NCI-H1092 treated with DMSO at 0.1 percent for 48 hours (cell line): ENCODE results near the gene GTPBP4.
A peak's percentile ranks its signal among the peaks of the same experiment; 100 is the strongest.

Experiments used
- DNase-seq: peaks from one replicate; lab custom pipeline; 2025; lab: John Stamatoyannopoulos, UW

Gene GTPBP4

GRCh38 chr10:966466-967235, 21.6 kb upstream of the GTPBP4 start:
- no peak for DNase-seq

DNA sequence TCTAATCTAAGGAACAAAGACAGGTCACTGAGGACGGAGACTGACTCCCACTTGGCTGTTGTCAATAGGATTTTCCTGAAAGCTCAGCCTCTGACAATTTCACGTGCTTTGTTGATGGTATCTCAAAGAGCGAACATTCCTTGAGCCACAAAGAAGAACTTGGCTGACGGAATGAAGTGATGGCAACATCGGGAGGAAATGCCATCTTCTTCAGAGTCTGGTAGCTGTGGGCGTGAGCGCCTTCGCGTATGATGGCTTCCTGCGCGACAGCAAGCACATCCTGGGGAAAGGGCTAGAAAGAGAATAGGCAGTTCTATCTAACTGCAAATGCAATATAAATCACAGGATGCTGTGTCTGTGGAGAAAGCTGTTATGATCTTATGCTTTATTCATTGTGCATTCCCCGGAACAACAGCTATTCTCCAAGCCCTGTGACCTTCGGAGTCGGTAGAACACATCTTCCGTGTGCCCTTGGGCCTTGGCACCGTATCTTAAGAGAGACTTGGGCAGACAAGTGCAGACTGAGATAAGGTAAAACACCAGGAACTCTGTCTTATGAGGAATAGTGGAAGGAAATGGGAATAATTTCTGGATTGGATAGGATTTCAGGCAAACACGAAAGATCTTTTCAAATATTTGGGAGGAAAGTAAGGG, 19.6 kb upstream of the GTPBP4 start:
- DNase-seq = no peak

- no peak for DNase-seq
Measured at GRCh38 chr10:969473-970150, 18.6 kb upstream of the GTPBP4 start.

DNA sequence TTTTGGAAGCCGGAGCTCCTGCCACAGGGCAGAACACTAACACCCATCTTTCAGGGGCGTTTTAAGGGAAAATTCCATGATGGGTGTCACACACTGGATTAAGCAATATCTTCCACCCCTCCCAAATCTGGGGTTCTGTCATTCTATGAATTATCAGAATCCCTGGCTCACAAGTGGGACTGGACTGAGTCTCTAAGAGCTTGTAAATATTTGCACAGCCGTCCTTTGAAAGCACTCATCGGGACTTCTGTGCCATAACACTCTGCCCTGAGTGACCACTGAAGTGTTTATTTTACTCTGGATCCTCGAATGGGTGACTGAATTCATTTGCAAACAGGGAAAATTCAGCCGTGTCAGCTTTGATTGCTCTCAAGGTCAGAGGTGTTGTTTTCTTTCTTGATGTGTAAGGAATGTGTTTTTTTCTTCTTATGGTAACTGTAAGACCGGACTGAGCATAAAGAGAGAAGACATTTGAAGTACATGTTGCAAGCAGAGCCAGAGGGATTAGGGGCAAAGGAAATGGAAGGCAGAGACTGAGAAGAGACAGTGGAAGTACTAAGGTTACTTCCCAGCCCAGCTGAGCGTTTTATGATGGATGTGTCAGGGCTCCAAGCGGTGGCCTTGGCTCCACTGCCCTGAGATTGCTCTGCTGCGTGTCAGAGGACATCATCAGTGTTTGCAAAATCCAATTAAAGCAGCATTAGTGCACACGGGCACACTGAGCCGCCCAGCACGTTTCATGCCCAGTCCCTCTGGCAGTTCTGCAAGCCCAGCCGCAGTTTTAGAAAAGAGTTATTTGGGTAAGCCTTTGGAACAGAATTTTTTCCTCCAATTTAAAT, 17.7 kb upstream of the GTPBP4 start:
- peak; percentile 73 for DNase-seq

DNA sequence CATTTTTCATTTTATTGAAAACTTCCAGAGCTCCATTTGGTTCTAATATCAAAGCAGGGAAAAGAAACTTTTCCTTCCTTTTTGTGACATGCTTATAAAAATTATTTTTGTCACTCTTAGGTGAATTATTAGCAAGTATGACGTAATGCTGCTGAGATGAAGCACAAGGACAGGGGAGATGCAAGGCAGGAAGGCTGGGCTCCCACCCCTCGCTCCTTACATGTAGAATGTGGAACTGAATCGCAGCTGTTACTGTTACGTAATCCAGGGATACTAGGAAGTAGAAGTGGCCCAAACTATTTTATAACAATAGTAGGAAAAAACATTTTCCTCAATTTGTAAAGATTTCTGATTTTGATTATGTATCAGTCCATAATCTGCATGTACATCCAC, 17.1 kb upstream of the GTPBP4 start:
- no peak for DNase-seq

DNA sequence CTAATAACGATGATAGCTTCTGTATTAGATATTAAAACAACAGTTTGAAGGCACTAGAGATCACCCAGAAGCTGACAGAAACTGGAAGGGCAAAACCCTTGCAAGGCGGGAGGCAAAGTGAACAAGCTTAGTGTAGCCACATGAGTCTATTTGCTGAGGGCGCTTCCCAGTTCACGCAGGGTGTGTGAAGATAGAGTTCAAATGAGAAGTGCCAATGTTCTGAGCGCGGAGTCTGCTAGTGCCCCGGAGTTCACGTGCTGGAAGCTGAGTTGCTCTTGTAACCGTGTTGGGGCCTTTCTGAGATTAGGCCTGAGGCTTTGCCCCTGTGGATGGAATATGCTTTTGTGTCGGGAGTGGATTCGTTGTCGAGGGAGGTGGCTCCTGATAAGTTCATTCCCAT, 16.6 kb upstream of the GTPBP4 start:
- no peak for DNase-seq

DNA sequence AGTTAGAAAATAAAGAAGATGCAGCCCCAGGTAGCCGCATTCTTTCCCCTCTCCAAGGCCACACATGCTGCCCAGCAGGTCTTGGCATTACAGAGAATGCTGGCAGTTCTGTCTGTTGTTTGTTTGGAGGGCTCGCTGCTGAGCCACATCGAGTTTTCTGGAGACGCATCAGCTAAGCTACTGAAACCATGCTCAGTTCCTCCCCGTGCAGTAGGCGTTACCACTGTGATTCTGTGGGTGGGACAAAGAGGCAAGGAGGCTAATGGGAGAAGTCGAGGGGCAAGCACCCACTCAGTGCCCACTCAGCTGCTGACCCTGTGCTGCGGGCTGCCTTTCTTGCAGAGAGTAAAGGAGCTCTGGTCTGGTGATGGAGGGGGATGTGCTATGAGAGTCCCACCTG, 15.5 kb upstream of the GTPBP4 start:
- no peak for DNase-seq

GRCh38 chr10:974038-974784, 14.0 kb upstream of the GTPBP4 start:
- no peak for DNase-seq

DNA sequence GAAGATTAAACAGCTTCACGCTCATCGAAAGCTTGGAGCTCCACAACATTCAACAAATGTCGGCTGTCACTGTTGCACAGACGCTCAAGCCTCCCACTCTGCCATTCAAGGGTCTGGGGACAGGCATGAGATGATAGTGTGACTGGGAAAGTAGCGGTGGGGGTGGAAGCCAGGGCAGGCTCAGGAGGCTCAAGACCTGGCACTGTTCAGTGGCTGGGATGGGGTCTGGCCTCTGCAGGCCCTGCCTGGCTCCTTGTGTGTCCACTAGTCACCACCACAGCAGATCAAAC, 13.5 kb upstream of the GTPBP4 start:
- DNase-seq = no peak

DNA sequence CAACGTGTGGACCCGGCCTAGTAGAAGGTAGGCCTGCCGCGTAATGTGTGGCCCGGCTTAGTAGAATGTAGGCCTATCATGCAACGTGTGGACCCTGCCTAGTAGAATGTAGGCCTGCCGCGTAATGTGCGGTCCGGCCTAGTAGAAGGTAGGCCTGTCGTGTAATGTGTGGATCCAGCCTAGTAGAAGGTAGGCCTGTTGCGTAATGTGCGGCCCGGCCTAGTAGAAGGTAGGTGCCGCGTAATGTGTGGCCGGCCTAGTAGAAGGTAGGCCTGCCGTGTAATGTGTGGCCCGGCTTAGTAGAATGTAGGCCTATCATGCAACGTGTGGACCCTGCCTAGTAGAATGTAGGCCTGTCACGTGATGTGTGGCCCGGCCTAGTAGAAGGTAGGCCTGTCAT, 11.9 kb upstream of the GTPBP4 start:
- no peak for DNase-seq

DNA sequence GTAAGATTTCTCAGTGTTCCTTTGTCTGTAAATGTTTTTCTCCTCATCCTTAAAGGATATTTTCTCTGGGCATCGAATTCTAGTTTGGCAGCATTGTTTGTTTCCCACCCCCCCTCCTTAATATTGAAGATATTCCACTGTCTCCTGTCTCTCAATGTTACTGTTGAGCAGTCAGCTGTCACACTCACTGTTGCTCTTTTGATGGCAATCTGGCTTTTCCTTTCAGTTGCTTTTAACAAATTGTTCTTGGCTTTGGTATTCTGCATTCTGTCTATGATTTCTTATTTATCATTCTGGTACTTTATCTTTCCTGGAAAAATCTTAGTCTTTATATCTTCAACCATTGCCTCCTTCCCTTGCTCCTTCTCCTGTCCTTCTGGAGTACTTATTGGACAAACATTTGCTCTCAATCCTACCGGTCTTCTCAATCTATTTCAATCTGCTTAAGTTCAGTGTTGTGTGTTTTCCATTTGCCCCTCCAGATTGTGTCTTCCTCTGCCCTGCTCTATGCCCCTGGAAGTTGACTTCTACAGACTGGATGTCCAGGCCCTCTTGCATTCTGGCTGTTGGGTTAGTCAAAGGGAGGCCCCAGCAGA, 9.3 kb upstream of the GTPBP4 start:
- DNase-seq = no peak

- no peak for DNase-seq
Measured at GRCh38 chr10:980468-981093, 7.7 kb upstream of the GTPBP4 start.

DNA sequence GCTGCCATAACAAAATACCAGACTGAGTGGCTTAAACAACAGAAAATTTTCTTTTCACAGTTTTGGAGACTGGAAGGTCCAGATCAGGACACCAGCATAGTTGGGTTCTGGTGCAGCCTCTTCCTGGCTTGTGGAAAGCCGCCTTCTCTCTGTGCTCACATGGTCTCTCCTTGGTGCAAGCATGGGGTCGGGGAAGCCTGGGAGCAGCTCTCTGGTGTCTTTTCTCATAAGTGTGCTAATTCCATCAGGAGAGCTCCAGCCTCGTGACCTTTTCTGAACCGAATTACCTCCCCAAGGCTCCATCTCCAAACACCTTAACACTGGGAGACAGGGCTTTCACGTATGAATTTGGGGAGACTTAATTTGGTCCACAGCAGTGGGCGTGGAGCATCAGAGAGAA, 4.8 kb upstream of the GTPBP4 start:
- no peak for DNase-seq

DNA sequence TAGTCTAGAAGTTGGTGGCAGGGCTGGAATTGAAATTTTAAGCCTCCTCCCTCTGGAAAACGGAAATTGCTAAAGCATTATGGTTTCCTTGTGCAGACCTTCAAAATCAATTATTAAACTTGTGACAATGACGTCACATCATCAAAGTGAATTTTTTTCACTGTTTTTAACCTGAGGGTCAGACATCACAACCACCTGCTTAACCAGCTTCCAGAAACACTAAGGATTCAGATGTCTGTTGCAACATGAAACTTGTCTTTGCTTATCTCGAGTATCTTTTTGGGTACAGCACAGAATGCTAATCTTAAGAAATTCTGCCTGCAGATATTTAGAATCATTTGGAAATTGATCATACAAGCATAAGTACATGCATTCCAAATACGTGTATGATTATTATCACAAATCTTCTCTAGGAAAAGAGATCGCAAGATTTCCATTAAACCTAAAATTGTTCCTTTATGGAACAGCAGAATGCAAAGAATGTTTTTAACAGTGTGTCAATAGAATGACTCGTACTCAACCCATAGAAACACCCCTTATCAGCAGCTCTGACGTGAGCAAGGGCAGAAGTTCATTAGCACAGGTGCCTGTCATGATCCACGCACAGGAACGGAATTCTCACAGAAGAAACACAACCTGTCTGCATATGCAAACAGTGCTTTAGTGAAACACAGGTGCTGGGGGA, 4.1 kb upstream of the GTPBP4 start:
- no peak for DNase-seq

DNA sequence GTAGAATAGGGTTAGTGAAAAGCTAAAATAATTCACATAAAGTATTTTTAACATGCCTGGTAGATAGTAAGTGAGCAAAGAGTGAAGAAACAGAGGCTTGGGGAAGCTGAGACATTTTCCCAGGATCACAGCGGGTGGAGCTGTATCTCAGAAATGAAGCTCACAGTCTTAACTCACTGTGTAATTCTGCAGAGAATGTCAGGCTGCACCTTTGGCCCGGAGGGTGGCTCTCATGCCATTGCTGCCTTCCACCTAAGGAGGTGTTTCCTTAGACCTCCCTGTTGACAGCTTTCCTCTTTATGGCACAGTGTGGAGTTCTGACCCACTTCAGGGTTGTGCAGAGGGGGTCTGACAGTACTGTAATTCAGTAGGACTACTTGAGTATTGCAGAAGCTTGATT, 2.9 kb upstream of the GTPBP4 start:
- no peak for DNase-seq

DNA sequence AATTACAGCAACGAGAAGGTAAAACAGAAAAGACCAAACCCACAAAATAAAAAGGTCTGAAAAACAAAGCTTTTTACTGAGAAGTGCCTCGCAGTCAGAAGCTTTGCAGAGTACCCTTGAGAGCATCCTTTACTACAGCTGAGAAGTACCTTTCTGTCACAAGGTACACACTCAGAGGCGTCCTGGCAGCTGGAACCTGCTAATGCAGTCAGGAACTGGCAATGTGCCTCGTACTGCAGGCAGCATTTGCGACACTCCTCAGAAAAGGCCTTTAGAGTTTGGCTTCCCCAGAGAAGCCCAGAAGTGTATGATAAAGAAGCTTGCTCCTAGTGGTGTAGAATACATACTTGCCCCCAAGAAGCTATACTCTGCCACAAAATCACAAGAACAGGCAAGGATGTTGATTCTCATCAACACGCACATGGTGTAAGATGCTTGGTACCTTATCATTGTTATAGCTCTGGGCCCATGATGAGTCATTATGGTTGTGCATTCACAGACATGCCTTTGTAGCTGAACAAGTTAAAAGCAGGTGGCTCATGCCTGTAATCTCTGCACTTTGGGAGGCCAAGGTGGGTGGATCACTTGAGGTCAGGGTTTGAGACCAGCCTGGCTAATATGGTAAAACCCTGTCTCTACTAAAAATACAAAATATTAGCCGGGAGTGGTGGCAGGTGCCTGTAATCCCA, 2.0 kb upstream of the GTPBP4 start:
- DNase-seq = peak; percentile 12

DNA sequence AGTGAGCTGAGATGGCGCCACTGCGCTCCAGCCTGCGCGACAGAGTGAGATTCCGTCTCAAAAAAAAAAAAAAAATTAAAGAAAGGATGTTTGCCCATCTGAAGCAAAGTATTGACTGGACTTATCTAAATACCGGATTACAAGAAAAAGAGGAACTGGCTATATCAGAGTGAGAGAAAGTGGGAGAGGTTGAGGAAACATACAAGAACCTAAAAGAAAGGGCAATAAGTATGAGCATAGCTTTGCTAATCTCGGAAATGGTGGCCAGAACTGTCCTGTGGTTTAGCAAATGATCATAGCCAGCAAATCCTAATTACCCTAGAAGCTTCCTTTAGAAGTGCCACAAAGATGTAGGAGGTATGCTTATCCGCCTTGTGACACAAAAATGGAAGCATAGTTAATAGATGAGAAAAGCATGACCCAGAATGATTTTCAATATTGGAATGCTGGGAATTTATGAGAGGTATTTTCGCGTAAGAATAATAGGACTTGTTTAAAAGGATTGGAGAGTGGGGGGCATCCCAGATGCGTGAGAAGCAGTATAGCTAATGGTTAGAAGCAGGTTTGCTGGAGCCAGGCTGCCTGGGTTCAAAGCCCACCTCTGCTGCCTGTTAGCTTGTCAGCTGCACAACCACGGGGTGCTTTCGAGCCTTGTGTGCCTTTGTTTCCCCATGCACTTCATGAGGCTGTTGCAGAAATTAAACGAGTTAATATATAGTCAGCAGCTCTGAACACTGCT, 1.2 kb upstream of the GTPBP4 start:
- DNase-seq = no peak

- no peak for DNase-seq
Measured at GRCh38 chr10:987620-987869, 689 bp upstream of the GTPBP4 start.
